Esophagus squamous epithelium (tissue), 5 donors: ENCODE results near the gene LHPP. TPM values are rescaled to one million over a fixed set of nuclear protein-coding genes. Genes with fewer than 3 reads are reported as not detected.

Source experiments
- DNase-seq: peaks from one replicate; lab custom pipeline; 2025; lab: John Stamatoyannopoulos, UW
- H3K27ac ChIP-seq, 4 donors: fragments of 200-600 bp; sonication (generic); one replicate each; pipeline ENCODE4 v1.5.1; 2016 to 2019; ENCODE audit warnings: mild to moderate bottlenecking in 1 of 4
- H3K27me3 ChIP-seq, 4 donors: fragments of 200-600 bp; sonication (generic); 1 replicate in 3 of 4; 2 replicates in 1 of 4; pipeline versions ENCODE4 v1.5.1 to v1.6.0; 2017 to 2021; ENCODE audit warnings: antibody characterized with exemption in 1 of 4
- H3K36me3 ChIP-seq, 3 donors: fragments of 200-600 bp; sonication (generic); one replicate each; pipeline ENCODE4 v1.5.1; 2016 to 2019
- H3K4me1 ChIP-seq, 3 donors: fragments of 200-600 bp; sonication (generic); one replicate each; pipeline ENCODE4 v1.5.1; 2017 to 2019
- H3K4me3 ChIP-seq, 4 donors: fragments of 200-600 bp; sonication (generic); 1 replicate in 3 of 4; 2 replicates in 1 of 4; pipeline ENCODE4 v1.5.1; 2016 to 2019; ENCODE audit warnings: mild to moderate bottlenecking in 2 of 4, moderate library complexity in 1 of 4
- H3K9me3 ChIP-seq, 3 donors: fragments of 200-600 bp; sonication (generic); one replicate each; pipeline ENCODE4 v1.5.1; 2016 to 2019
- CTCF ChIP-seq, 6 experiments: fragments of 450-650 bp in 4 of 6; fragments of 200-600 bp in 2 of 6; sonication (generic) in 2 of 6; IDR thresholded peaks; one replicate each; pipeline ENCODE4 v1.5.1; 2016 to 2019; ENCODE audit warnings: antibody characterized with exemption in 6 of 6, mild to moderate bottlenecking in 4 of 6, moderate library complexity in 4 of 6
- POLR2A ChIP-seq, 4 donors: fragments of 450-650 bp; IDR thresholded peaks; one replicate each; pipeline ENCODE4 v1.6.1; 2017; ENCODE audit warnings: antibody characterized with exemption in 4 of 4, mild to moderate bottlenecking in 4 of 4, moderate library complexity in 3 of 4
- WGBS, 2 donors: methylation state at CpG; one replicate each; pipeline ENCODE4 v1.1.5; 2018; 5-methylcytosine and 5-hydroxymethylcytosine counted together
- intact Hi-C: fragments of 100-400 bp; cut with DNase I; formaldehyde crosslinking; loops from one replicate; pipeline ENCODE4 v1.15.0; 2022
- total RNA-seq, 4 donors: library from RNA; depleted of rRNA; stranded (reverse); fragments of >200 nt; gene quantifications; one replicate each; pipeline ENCODE4 v1.1.0, GENCODE V29; 2016
- donor health status: DM: yes; HTN: yes; CAD: no.

The LHPP gene
- total RNA-seq, 4 donors from 2014 or later = 13.9 to 41.1 (median 24.3) TPM

- H3K27me3 ChIP-seq = no peaks in the 10 kb centered on the region
- intact Hi-C loops = no loop called here
- H3K27ac ChIP-seq = no peak overlapping the region
- H3K9me3 ChIP-seq = no peaks in the 10 kb centered on the region
- WGBS, 2 donors = 74 to 85% methylated on average over 3 to 7 of the region's 7 CpGs
- no peaks in the 10 kb centered on the region for H3K36me3 ChIP-seq
- DNase-seq = no peak
- TF ChIP-seq POLR2A (IDR thresholded peaks at IDR 0.05) (no peak), CTCF (IDR thresholded peaks at IDR 0.05) (no peak)
- H3K4me1 ChIP-seq = peaks cover 12 to 37% (median 17%) of the 10 kb centered on the region in 3 donors
- no peak overlapping the region for H3K4me3 ChIP-seq
These were observed 130.5 kb downstream of the LHPP start for GRCh38 chr10:124592101-124592500.

- TF ChIP-seq CTCF (IDR thresholded peaks at IDR 0.05) = no peak
- TF ChIP-seq POLR2A (IDR thresholded peaks at IDR 0.05) = no peak
- Histone ChIP-seq H3K27ac (no peak overlapping the region), H3K27me3 (no peaks in the 10 kb centered on the region), H3K36me3 (no peaks in the 10 kb centered on the region), H3K4me1 (peaks cover 12 to 29% (median 17%) of the 10 kb centered on the region in 3 donors), H3K9me3 (no peaks in the 10 kb centered on the region), H3K4me3 (no peak overlapping the region)
- intact Hi-C loops = no loop called here
- whole genome bisulfite sequencing, 2 donors = 92 to 95% methylated on average over 2 to 19 of the region's 26 CpGs
- no peak for DNase-seq
These were observed 131.3 kb downstream of the LHPP start for GRCh38 chr10:124592736-124593430.

GRCh38 chr10:124593431-124593985, 131.9 kb downstream of the LHPP start:
- no peaks in the 10 kb centered on the region for H3K27me3 ChIP-seq
- no peaks in the 10 kb centered on the region for H3K9me3 ChIP-seq
- no peaks in the 10 kb centered on the region for H3K36me3 ChIP-seq
- peaks cover 11 to 23% (median 15%) of the 10 kb centered on the region in 3 donors for H3K4me1 ChIP-seq
- H3K4me3 ChIP-seq = no peak overlapping the region
- WGBS, 2 donors = 75 to 90% methylated on average over 2 to 4 of the region's 17 CpGs
- H3K27ac ChIP-seq = no peak overlapping the region
- DNase-seq = no peak
- intact Hi-C loops = no loop called here
- TF ChIP-seq CTCF (IDR thresholded peaks at IDR 0.05) (no peak), POLR2A (IDR thresholded peaks at IDR 0.05) (no peak)

- Histone ChIP-seq H3K9me3 (no peaks in the 10 kb centered on the region), H3K4me3 (no peak overlapping the region), H3K27me3 (no peaks in the 10 kb centered on the region), H3K27ac (no peak overlapping the region), H3K36me3 (no peaks in the 10 kb centered on the region), H3K4me1 (peaks cover 3 to 16% (median 7%) of the 10 kb centered on the region in 3 donors)
- no peak for TF ChIP-seq CTCF (IDR thresholded peaks at IDR 0.05)
- no peak for TF ChIP-seq POLR2A (IDR thresholded peaks at IDR 0.05)
- no peak for DNase-seq
- intact Hi-C loops = no loop called here
- WGBS, 2 donors = 67 to 74% methylated on average over 6 of the region's 6 CpGs
These were observed 132.6 kb downstream of the LHPP start for GRCh38 chr10:124594240-124594639.

GRCh38 chr10:124595143-124595883, 133.7 kb downstream of the LHPP start:
- Histone ChIP-seq H3K36me3 (no peaks in the 10 kb centered on the region), H3K27me3 (no peaks in the 10 kb centered on the region), H3K4me1 (peaks cover 0 to 5% (median 0%) of the 10 kb centered on the region in 3 donors), H3K9me3 (no peaks in the 10 kb centered on the region), H3K27ac (no peak overlapping the region), H3K4me3 (no peak overlapping the region)
- intact Hi-C loops = no loop called here
- TF ChIP-seq CTCF (IDR thresholded peaks at IDR 0.05) (no peak), POLR2A (IDR thresholded peaks at IDR 0.05) (no peak)
- no peak for DNase-seq
- 89 to 93% methylated on average over 3 to 5 of the region's 9 CpGs for WGBS, 2 donors
